Tibial nerve (tissue), 3 donors: ENCODE measurements around the gene BEX1.
"Not testable (repeated sequence)": the region's sequence is repeated elsewhere in the genome, so short reads cannot be mapped to it uniquely, and the experiment has no call there.

Experiments used
- CTCF ChIP-seq, 5 experiments: fragments of 200-600 bp in 3 of 5; fragments of 450-650 bp in 2 of 5; sonication (generic) in 3 of 5; IDR thresholded peaks; one replicate each; pipeline ENCODE4 v1.5.1; 2016 to 2019; ENCODE audit warnings: antibody characterized with exemption in 5 of 5, mild to moderate bottlenecking in 3 of 5, moderate library complexity in 2 of 5
- POLR2A ChIP-seq, 2 donors: fragments of 450-650 bp; IDR thresholded peaks; one replicate each; pipeline ENCODE4 v1.6.1; 2017; ENCODE audit warnings: antibody characterized with exemption in 2 of 2, mild to moderate bottlenecking in 2 of 2, moderate library complexity in 2 of 2

- not testable (repeated sequence) for TF ChIP-seq CTCF, POLR2A (IDR thresholded peaks at IDR 0.05)
Measured at GRCh38 chrX:103107227-103107737, 43.3 kb upstream of the BEX1 start.
